ENCODE results near the gene LEAP2.

Gene LEAP2

GRCh38 chr5:132871459-132872284, 1.8 kb upstream of the LEAP2 start:
- DNase-seq (ENCODE audit: extremely low read depth, low read depth) = no peak
- TF ChIP-seq CTCF (IDR thresholded peaks at IDR 0.05; ENCODE audit: low read depth, low read length) = no peak

- TF ChIP-seq CTCF (IDR thresholded peaks at IDR 0.05; ENCODE audit: low read depth, low read length) = no peak
- no peak for DNase-seq (ENCODE audit: extremely low read depth, low read depth)
Measured at GRCh38 chr5:132872788-132873118, 715 bp upstream of the LEAP2 start.

- TF ChIP-seq CTCF (IDR thresholded peaks at IDR 0.05; ENCODE audit: low read depth, low read length) = no peak
- no peak for DNase-seq (ENCODE audit: extremely low read depth, low read depth)
Measured at GRCh38 chr5:132873930-132874271, 433 bp downstream of the LEAP2 start.

GRCh38 chr5:132876020-132876759, 2.7 kb downstream of the LEAP2 start:
- no peak for DNase-seq (ENCODE audit: extremely low read depth, low read depth)
- no peak for TF ChIP-seq CTCF (IDR thresholded peaks at IDR 0.05; ENCODE audit: low read depth, low read length)

GRCh38 chr5:132877466-132877865, 4.0 kb downstream of the LEAP2 start:
- TF ChIP-seq CTCF (IDR thresholded peaks at IDR 0.05; ENCODE audit: low read depth, low read length) = no peak
- no peak for DNase-seq (ENCODE audit: extremely low read depth, low read depth)

GRCh38 chr5:132877938-132878337, 4.5 kb downstream of the LEAP2 start:
- no peak for DNase-seq (ENCODE audit: extremely low read depth, low read depth)
- no peak for TF ChIP-seq CTCF (IDR thresholded peaks at IDR 0.05; ENCODE audit: low read depth, low read length)

- peak; percentile 71 for TF ChIP-seq CTCF (IDR thresholded peaks at IDR 0.05; ENCODE audit: low read depth, low read length)
- peak; percentile 29 for DNase-seq (ENCODE audit: extremely low read depth, low read depth)
Measured at GRCh38 chr5:132883261-132883834, 9.9 kb downstream of the LEAP2 start.
